ENCODE results near the gene EEF2KMT. TPM values are rescaled to one million over a fixed set of nuclear protein-coding genes. Genes with fewer than 3 reads are reported as not detected.

The EEF2KMT gene
- total and polyA plus RNA-seq, 2 of the 13 experiments (the other 11 are each of a cell fraction or from before 2014, with no cell fraction given), result 10.7 to 26.9 TPM

- TF ChIP-seq ETV5 (CRISPR knock-in tag; IDR thresholded peaks at IDR 0.05; ENCODE audit: borderline replicate concordance) (no peak), ZNF691 (CRISPR knock-in tag; IDR thresholded peaks at IDR 0.05; ENCODE audit: borderline replicate concordance, low read depth) (no peak), ZMYM3 (CRISPR knock-in tag; IDR thresholded peaks at IDR 0.05) (peak; percentile 54; the same call in 1 of the 2 replicates), ZNF280D (CRISPR knock-in tag; IDR thresholded peaks at IDR 0.05) (no peak)
These were observed 34.5 kb downstream of the EEF2KMT start (continued) for GRCh38 chr16:5062790-5063765.

- Histone ChIP-seq H3K4me2 (ENCODE audit: low read depth, low read length) (no peak overlapping the region), H3K9ac (ENCODE audit: insufficient read depth, low read depth, low read length) (no peak overlapping the region), H3K27me3 (ENCODE audit: control insufficient read depth in 1 of 2, insufficient read depth in 2 of 2, low read length in 2 of 2) (peaks cover 0 to 21% of the 10 kb centered on the region in 2 experiments; a peak in 2 of 5 replicates), H2AFZ (ENCODE audit: low read length) (no peak overlapping the region), H3K9me3 (ENCODE audit: low read length) (no peaks in the 10 kb centered on the region), H3K79me2 (ENCODE audit: insufficient read depth, low read length) (no peaks in the 10 kb centered on the region), H3K4me3 (replicated peaks in 1 of 3; ENCODE audit: insufficient read depth in 1 of 3, low read depth in 2 of 3, low read length in 3 of 3) (no peak overlapping the region), H3K27ac (ENCODE audit: extremely low read length, insufficient read depth, low read length) (no peak overlapping the region), H3K36me3 (replicated peaks in 1 of 2; ENCODE audit: control insufficient read depth in 1 of 2, insufficient read depth in 2 of 2, low read length in 2 of 2) (no peaks in the 10 kb centered on the region), H3K4me1 (ENCODE audit: insufficient read depth, low read length) (peaks cover 21% of the 10 kb centered on the region), H4K20me1 (ENCODE audit: insufficient read depth, low read length) (no peaks in the 10 kb centered on the region)
- BruUV-seq (replicated peaks), result no TSS peak
- DNase-seq (ENCODE audit: low spot score) (no peak), FAIRE-seq (no peak), ATAC-seq (no peak)
- whole genome bisulfite sequencing (ENCODE audit: low lambda C conversion rate), result 66% methylated on average over 7 of the region's 11 CpGs
- CTCF ChIA-PET (ENCODE audit: low intra/inter-chr PET ratio, low total read pairs), result no interaction called here
- intact Hi-C loops (cut with micrococcal nuclease; ENCODE audit: unreplicated experiment), result no loop called here
- POLR2A ChIA-PET, result no interaction called here
- in situ Hi-C loops (cut with HindIII; ENCODE audit: extremely low pct_ligation_motif_present, low pct_unique_long_range_greater_than_20kb), result no loop called here
- TF ChIP-seq ZNF430 (CRISPR knock-in tag; IDR thresholded peaks at IDR 0.05), result no peak
- no peak for TF ChIP-seq ZNF563 (CRISPR knock-in tag; IDR thresholded peaks at IDR 0.05)
- no peak for TF ChIP-seq ZNF687 (CRISPR knock-in tag; IDR thresholded peaks at IDR 0.05)
- TF ChIP-seq PBX2 (CRISPR knock-in tag; IDR thresholded peaks at IDR 0.05), result no peak
- TF ChIP-seq ZNF660 (CRISPR knock-in tag; IDR thresholded peaks at IDR 0.05; ENCODE audit: borderline replicate concordance, low read depth), result no peak
- no peak for TF ChIP-seq ZNF12 (CRISPR knock-in tag; IDR thresholded peaks at IDR 0.05)
- TF ChIP-seq ZNF264 (CRISPR knock-in tag; IDR thresholded peaks at IDR 0.05), result no peak
These were observed 35.5 kb downstream of the EEF2KMT start for GRCh38 chr16:5062051-5062450.
